Measurements from ENCODE around the gene LYPD1. TPM values are rescaled to one million over a fixed set of nuclear protein-coding genes. Genes with fewer than 3 reads are reported as not detected.

Gene LYPD1
- total and polyA plus RNA-seq, 10 of the 15 experiments (the other 5 are each of a cell fraction or from before 2014, with no cell fraction given): not detected

DNA sequence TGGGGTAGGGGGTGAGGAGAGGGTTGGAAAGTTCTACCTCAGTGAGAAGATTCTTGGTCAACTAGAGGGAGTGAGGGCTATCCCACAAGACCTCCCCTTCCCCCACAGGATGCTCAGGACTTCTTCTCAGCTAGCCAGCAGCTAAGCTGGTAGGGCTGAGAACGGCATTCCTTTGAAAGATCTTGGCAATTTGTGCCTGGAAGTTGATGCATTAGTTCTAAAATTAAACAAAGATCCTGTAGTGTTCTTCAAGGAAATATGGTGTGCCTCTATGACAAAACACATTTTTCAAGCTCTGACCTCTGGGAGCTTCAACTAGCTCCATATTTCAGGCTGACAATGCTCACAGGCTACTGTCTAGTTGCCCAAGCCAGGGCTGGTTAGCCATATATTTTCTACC lies 2.3 kb downstream of the LYPD1 start (continued):
- no peak for TF ChIP-seq BCLAF1 (IDR thresholded peaks at IDR 0.05)
- no peak for TF ChIP-seq PAX5 (IDR thresholded peaks at IDR 0.05; ENCODE audit: borderline replicate concordance, low read depth, low read length)

GRCh38 chr2:132665401-132666140 lies 4.4 kb downstream of the LYPD1 start:
- BruUV-seq (replicated peaks): no TSS peak
- Histone ChIP-seq H3K27me3 (replicated peaks in 1 of 2; ENCODE audit: control insufficient read depth in 2 of 2, insufficient read depth in 2 of 2, low read length in 1 of 2) (peaks cover 2 to 3% of the 10 kb centered on the region in 2 experiments), H3K27ac (ENCODE audit: control insufficient read depth, insufficient read depth) (no peak overlapping the region), H3K4me1 (ENCODE audit: control insufficient read depth, insufficient read depth, low read length) (no peaks in the 10 kb centered on the region), H3K9me3 (replicated peaks; ENCODE audit: control insufficient read depth, insufficient read depth, low read length) (no peaks in the 10 kb centered on the region), H3K79me2 (ENCODE audit: control insufficient read depth, insufficient read depth, low read length) (no peaks in the 10 kb centered on the region), H3K4me3 (no peak overlapping the region), H3K36me3 (ENCODE audit: control insufficient read depth in 2 of 2, insufficient read depth in 2 of 2, low read length in 1 of 2) (no peaks in the 10 kb centered on the region), H4K20me1 (ENCODE audit: control insufficient read depth, insufficient read depth) (no peaks in the 10 kb centered on the region), H2AFZ (ENCODE audit: control insufficient read depth, low read depth, low read length) (no peak overlapping the region), H3K4me2 (ENCODE audit: control insufficient read depth, insufficient read depth) (no peak overlapping the region), H3K9ac (ENCODE audit: control insufficient read depth, insufficient read depth, low read length) (no peak overlapping the region)
- no peak for ATAC-seq
- FAIRE-seq: no peak
- 13% methylated on average over 4 of the region's 4 CpGs for WGBS (ENCODE audit: insufficient coverage, insufficient replicate concordance, low lambda C conversion rate, missing lambda C conversion rate)
- ChIA-PET CTCF (interaction anchor here (1.2 kb wide), 1 partner anchor 118 kb away, joined by 4 read pairs; no protein-coding TSS in a partner anchor), POLR2A (no interaction called here), SMC1A (ENCODE audit: uncharacterized antibody, unreplicated experiment) (interaction anchor here (1.0 kb wide), 1 partner anchor 505 kb away, joined by 3 read pairs; no protein-coding TSS in a partner anchor), RAD21 (ENCODE audit: unreplicated experiment) (no interaction called here)
- intact Hi-C loops (cut with micrococcal nuclease; ENCODE audit: unreplicated experiment) (no loop called here), in situ Hi-C loops (cut with MboI) (no loop called here)
- no peak for DNase-seq (ENCODE audit: low read depth, low spot score)
- TF ChIP-seq RB1 (IDR thresholded peaks at IDR 0.05; ENCODE audit: borderline replicate concordance): no peak
